Measurements from ENCODE around the gene SELENOP. TPM values are rescaled to one million over a fixed set of nuclear protein-coding genes. Genes with fewer than 3 reads are reported as not detected.
"Not testable (repeated sequence)": the region's sequence is repeated elsewhere in the genome, so short reads cannot be mapped to it uniquely, and the experiment has no call there.

The SELENOP gene
- total RNA-seq, 1 donor from 2014 or later = 85.3 TPM

DNA sequence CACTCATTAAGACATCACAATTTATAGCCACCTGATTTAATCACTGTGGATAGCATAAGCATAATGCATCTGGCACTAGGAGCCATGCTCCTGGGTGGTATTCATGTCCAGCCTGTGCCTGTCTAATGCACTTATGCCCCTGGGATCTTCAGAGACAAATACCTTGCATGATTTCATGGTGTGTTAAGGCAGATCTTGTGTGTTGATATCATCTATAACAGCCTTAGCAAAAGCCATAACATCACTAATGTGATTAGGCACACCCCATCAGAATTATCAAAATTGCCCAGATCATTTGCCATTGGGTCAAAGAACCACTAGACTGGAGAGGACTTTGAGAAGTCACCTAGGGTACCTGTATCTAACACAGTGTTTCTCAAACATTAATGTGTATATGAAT, 43.7 kb upstream of the SELENOP start:
- DNase-seq (ENCODE audit: low spot score, unreplicated experiment) = no peak
- Mint-ChIP-seq H3K27ac (no peak overlapping the region), H3K4me1 (ENCODE audit: low read depth) (peaks cover 10% of the 10 kb centered on the region), H3K27me3 (no peaks in the 10 kb centered on the region), H3K36me3 (ENCODE audit: insufficient read depth) (no peaks in the 10 kb centered on the region), H3K9me3 (ENCODE audit: low read depth) (peaks cover 6% of the 10 kb centered on the region), H3K4me3 (ENCODE audit: low read depth) (no peak overlapping the region)
- TF ChIP-seq, protein P1, sequence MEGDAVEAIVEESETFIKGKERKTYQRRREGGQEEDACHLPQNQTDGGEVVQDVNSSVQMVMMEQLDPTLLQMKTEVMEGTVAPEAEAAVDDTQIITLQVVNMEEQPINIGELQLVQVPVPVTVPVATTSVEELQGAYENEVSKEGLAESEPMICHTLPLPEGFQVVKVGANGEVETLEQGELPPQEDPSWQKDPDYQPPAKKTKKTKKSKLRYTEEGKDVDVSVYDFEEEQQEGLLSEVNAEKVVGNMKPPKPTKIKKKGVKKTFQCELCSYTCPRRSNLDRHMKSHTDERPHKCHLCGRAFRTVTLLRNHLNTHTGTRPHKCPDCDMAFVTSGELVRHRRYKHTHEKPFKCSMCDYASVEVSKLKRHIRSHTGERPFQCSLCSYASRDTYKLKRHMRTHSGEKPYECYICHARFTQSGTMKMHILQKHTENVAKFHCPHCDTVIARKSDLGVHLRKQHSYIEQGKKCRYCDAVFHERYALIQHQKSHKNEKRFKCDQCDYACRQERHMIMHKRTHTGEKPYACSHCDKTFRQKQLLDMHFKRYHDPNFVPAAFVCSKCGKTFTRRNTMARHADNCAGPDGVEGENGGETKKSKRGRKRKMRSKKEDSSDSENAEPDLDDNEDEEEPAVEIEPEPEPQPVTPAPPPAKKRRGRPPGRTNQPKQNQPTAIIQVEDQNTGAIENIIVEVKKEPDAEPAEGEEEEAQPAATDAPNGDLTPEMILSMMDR (IDR thresholded peaks at IDR 0.05; ENCODE audit: unreplicated experiment) = no peak

DNA sequence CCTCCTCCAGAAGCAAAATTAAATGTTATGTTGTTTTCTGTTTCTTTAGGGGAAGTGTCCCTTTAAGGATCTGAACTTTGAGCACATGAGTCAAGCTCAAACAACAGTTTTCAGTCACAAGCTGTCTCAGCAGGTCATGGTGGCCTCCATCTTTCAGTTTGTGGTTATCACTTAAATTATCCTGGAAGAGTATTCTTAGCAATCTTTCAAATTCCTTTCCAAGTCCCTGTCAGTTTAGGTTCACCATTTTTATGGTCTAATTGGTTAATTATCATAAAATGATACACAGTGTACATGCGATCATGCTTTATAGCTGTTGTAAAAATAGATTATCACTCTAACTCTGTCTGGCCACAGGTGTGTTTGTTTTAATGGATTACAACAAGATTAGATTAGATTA, 43.1 kb upstream of the SELENOP start:
- Mint-ChIP-seq H3K27me3 (no peaks in the 10 kb centered on the region), H3K4me3 (ENCODE audit: low read depth) (no peak overlapping the region), H3K36me3 (ENCODE audit: insufficient read depth) (no peaks in the 10 kb centered on the region), H3K9me3 (ENCODE audit: low read depth) (peaks cover under 1% of the 10 kb centered on the region), H3K4me1 (ENCODE audit: low read depth) (peaks cover 10% of the 10 kb centered on the region), H3K27ac (no peak overlapping the region)
- no peak for DNase-seq (ENCODE audit: low spot score, unreplicated experiment)
- TF ChIP-seq, protein P1 (IDR thresholded peaks at IDR 0.05; ENCODE audit: unreplicated experiment) = no peak

DNA sequence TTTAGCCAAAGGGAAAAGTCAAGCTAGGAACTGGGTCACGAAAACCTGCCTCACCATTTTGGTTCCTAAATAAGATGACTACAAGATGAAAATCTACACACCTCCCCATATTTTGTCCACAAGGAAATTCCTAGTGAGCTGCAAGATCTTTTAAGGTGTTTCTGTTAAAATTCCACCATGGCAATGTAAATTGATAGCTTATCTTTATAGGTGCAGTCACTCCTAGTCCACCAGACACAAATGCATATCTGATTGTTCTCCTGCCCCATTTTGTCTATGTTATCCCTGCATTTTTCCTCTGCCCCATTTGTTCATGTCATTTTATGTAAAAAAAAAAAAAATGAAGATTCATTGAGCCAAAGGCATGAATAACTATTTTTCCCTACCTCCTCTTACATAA, 41.1 kb upstream of the SELENOP start:
- TF ChIP-seq, protein P1 (IDR thresholded peaks at IDR 0.05; ENCODE audit: unreplicated experiment) = no peak
- H3K36me3 Mint-ChIP-seq (ENCODE audit: insufficient read depth) = no peaks in the 10 kb centered on the region
- DNase-seq (ENCODE audit: low spot score, unreplicated experiment) = no peak
- peaks cover 10% of the 10 kb centered on the region for H3K4me1 Mint-ChIP-seq (ENCODE audit: low read depth)
- H3K4me3 Mint-ChIP-seq (ENCODE audit: low read depth) = no peak overlapping the region
- no peaks in the 10 kb centered on the region for H3K27me3 Mint-ChIP-seq
- no peak overlapping the region for H3K27ac Mint-ChIP-seq
- no peaks in the 10 kb centered on the region for H3K9me3 Mint-ChIP-seq (ENCODE audit: low read depth)

DNA sequence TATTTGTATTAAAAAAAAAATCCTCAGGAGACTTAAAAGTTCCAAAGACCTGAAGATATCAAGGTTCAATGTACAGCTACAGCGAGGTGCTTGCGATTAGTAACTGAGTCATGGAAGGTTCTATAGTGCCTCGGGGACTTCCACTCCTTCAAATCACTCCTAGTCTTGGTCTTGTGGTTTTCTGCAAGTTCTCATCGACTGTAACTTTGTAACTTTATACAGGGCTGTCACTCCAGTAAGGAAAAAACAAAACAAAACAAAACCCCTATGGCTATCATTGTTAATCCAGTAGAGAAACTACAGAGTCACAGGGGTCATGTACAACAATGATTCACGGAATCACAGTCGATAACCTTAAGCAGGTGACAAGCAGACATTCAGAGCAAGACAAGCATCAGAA, 39.8 kb upstream of the SELENOP start:
- TF ChIP-seq, protein P1 (IDR thresholded peaks at IDR 0.05; ENCODE audit: unreplicated experiment) = no peak
- Mint-ChIP-seq H3K9me3 (ENCODE audit: low read depth) (no peaks in the 10 kb centered on the region), H3K36me3 (ENCODE audit: insufficient read depth) (no peaks in the 10 kb centered on the region), H3K27ac (peak overlapping the region; percentile 27), H3K27me3 (no peaks in the 10 kb centered on the region), H3K4me3 (ENCODE audit: low read depth) (no peak overlapping the region), H3K4me1 (ENCODE audit: low read depth) (peaks cover 10% of the 10 kb centered on the region)
- no peak for DNase-seq (ENCODE audit: low spot score, unreplicated experiment)

DNA sequence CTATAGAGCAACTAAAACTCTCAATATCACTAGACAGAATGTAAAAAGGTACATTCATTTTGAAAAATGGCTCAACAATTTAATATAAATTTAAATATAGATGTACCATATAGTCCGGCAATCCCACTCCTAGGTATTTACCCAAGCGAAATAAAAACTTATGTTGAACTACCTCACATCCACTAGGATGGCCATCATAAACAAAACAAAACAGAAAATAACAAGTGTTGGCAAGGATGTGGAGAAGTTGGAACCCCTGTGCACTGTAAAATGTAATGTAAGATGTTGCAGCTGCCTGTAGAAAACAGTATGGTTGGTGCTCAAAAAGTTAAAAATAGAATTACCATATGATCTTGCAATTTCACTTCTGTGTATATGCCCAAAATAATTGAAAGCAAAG, 36.9 kb upstream of the SELENOP start:
- Mint-ChIP-seq H3K36me3 (ENCODE audit: insufficient read depth) (no peaks in the 10 kb centered on the region), H3K9me3 (ENCODE audit: low read depth) (no peaks in the 10 kb centered on the region), H3K27ac (no peak overlapping the region), H3K4me1 (ENCODE audit: low read depth) (peaks cover 2% of the 10 kb centered on the region), H3K27me3 (no peaks in the 10 kb centered on the region), H3K4me3 (ENCODE audit: low read depth) (no peak overlapping the region)
- no peak for DNase-seq (ENCODE audit: low spot score, unreplicated experiment)
- TF ChIP-seq, protein P1 (IDR thresholded peaks at IDR 0.05; ENCODE audit: unreplicated experiment) = no peak

DNA sequence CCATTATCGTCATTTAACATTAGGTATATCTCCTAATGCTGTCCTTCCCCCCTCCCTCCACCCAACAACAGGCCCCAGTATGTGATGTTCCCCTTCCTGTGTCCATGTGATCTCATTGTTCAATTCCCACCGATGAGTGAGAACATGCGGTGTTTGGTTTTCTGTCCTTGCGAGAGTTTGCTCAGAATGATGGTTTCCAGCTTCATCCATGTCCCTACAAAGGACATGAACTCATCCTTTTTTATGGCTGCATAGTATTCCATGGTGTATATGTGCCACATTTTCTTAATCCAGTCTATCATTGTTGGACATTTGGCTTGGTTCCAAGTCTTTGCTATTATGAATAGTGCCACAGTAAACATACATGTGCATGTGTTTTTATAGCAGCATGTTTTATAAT, 32.7 kb upstream of the SELENOP start:
- not testable (repeated sequence) for H3K4me3 Mint-ChIP-seq (ENCODE audit: low read depth); H3K27me3 Mint-ChIP-seq; DNase-seq (ENCODE audit: low spot score, unreplicated experiment); H3K9me3 Mint-ChIP-seq (ENCODE audit: low read depth); H3K36me3 Mint-ChIP-seq (ENCODE audit: insufficient read depth); H3K27ac Mint-ChIP-seq; H3K4me1 Mint-ChIP-seq (ENCODE audit: low read depth)
